Astrocyte (in vitro differentiated cells and primary cell): ENCODE measurements around the gene DMBX1. TPM values are rescaled to one million over a fixed set of nuclear protein-coding genes. Genes with fewer than 3 reads are reported as not detected.

Experiments
- DNase-seq: peaks from one replicate; pipeline ENCODE4 v3.0.0-alpha.2; 2010; ENCODE audit warnings: low read depth
- FAIRE-seq: peaks from 2 replicates; lab custom pipeline; 2011; peaks lifted over from hg19 to GRCh38; lab: Jason Lieb, UNC
- H2AFZ ChIP-seq: 2 replicates; pipeline ENCODE4 v1.6.0; 2012; ENCODE audit warnings: low read depth, low read length, inconsistent platforms
- H3K27ac ChIP-seq: 2 replicates; pipeline ENCODE4 v1.5.1; 2011; ENCODE audit warnings: low read depth, low read length, inconsistent platforms
- H3K27me3 ChIP-seq: 2 replicates; pipeline ENCODE4 v1.6.0; 2011; ENCODE audit warnings: low read length, inconsistent platforms; ENCODE audit not compliant: insufficient read depth
- H3K36me3 ChIP-seq: 2 replicates; pipeline ENCODE4 v1.5.1; 2011; ENCODE audit warnings: low read length, inconsistent platforms; ENCODE audit not compliant: insufficient read depth
- H3K4me1 ChIP-seq: 2 replicates; pipeline ENCODE4 v1.5.1; 2011; ENCODE audit warnings: low read length, inconsistent platforms; ENCODE audit not compliant: insufficient read depth
- H3K4me2 ChIP-seq: 2 replicates; pipeline ENCODE4 v1.6.0; 2012; ENCODE audit warnings: low read length, inconsistent platforms
- H3K4me3 ChIP-seq: 2 replicates; pipeline ENCODE4 v1.5.1; 2011; ENCODE audit warnings: low read depth, mild to moderate bottlenecking, low read length, inconsistent platforms; ENCODE audit not compliant: insufficient read depth
- H3K79me2 ChIP-seq: 2 replicates; pipeline ENCODE4 v1.6.0; 2012; ENCODE audit warnings: mild to moderate bottlenecking, low read length, inconsistent platforms; ENCODE audit not compliant: insufficient read depth
- H3K9ac ChIP-seq: 2 replicates; pipeline ENCODE4 v1.6.0; 2012; ENCODE audit warnings: mild to moderate bottlenecking, low read length, inconsistent platforms
- H3K9me3 ChIP-seq: 2 replicates; pipeline ENCODE4 v1.5.1; 2012; ENCODE audit warnings: low read depth, mild to moderate bottlenecking, low read length, inconsistent platforms; ENCODE audit not compliant: insufficient read depth
- H4K20me1 ChIP-seq: 2 replicates; pipeline ENCODE4 v1.6.0; 2012; ENCODE audit warnings: low read length, inconsistent platforms; ENCODE audit not compliant: insufficient read depth
- H3K27ac Mint-ChIP-seq: one replicate; pipeline ENCODE4 v1.8.0; 2021; ENCODE audit warnings: mild to moderate bottlenecking, mixed read lengths; ENCODE audit not compliant: unreplicated experiment
- H3K27me3 Mint-ChIP-seq: one replicate; pipeline ENCODE4 v1.8.0; 2021; ENCODE audit warnings: low read depth, mixed read lengths; ENCODE audit not compliant: unreplicated experiment
- H3K36me3 Mint-ChIP-seq: one replicate; pipeline ENCODE4 v1.8.0; 2021; ENCODE audit warnings: low read depth, mixed read lengths; ENCODE audit not compliant: unreplicated experiment
- H3K4me1 Mint-ChIP-seq: one replicate; pipeline ENCODE4 v1.8.0; 2021; ENCODE audit warnings: low read depth, mixed read lengths; ENCODE audit not compliant: unreplicated experiment
- H3K4me3 Mint-ChIP-seq: one replicate; pipeline ENCODE4 v1.8.0; 2021; ENCODE audit warnings: mild to moderate bottlenecking, moderate library complexity, mixed read lengths; ENCODE audit not compliant: unreplicated experiment
- H3K9me3 Mint-ChIP-seq: one replicate; pipeline ENCODE4 v1.8.0; 2021; ENCODE audit warnings: mild to moderate bottlenecking, mixed read lengths; ENCODE audit not compliant: unreplicated experiment
- EZH2 ChIP-seq: IDR thresholded peaks from 2 replicates; pipeline ENCODE4 v1.6.1; 2012; ENCODE audit warnings: mild to moderate bottlenecking, low read length, inconsistent platforms; ENCODE audit not compliant: insufficient read depth
- total RNA-seq: library from RNA; stranded (reverse); gene quantifications from 2 replicates; pipeline ENCODE4 v1.2.1, GENCODE V29; 2021
- TF ChIP-seq, protein P1 (sequence below): IDR thresholded peaks from 2 replicates; pipeline ENCODE4 v1.5.1; 2011; ENCODE audit warnings: low read depth, mild to moderate bottlenecking, inconsistent platforms, low read length, moderate library complexity; ENCODE audit not compliant: insufficient read depth

Gene DMBX1
- total RNA-seq, 1 donor from 2014 or later = 0.07 TPM

DNA sequence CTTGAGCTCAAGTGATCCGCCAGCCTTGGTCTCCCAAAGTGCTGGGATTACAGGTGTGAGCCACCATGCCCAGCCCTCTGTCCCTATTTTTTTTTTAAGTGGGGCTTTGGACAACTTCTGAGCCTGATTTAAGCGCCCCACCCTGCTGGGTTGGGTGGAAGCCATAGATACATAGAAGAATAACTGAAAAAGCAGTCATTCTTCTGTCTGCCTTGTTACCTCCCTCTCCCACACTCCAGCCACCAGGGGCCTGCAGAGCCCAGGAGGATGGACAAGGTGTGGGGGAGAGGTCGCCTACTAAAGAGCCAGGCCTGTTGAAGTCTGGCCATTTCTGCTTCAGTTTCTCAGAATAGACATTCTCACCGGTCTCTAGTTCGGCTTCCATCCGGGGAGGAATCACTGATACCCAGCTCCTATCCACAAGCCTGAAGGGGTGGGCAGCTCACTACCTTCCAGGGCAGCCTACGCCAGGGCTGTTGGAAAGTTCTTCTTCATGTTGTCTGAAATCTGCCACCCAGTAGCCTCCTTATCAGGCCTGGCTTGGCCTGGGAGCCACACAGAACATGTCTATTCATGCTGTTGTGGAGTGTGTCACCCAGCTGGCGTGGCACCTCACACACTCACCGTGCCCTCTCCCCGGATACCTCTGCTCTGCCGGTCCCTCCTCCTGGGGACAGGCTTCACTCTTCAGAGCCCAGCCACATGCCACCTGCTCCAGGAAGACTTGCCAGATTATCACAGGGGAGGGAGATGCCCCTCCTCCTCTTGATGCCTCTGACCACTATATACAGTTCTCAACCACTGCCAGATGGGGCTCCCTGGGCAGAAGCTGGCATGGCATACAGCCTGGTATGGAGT lies 34.1 kb downstream of the DMBX1 start:
- H3K9me3 Mint-ChIP-seq = no peaks in the 10 kb centered on the region
- H3K4me3 Mint-ChIP-seq = no peak overlapping the region
- no peaks in the 10 kb centered on the region for H3K36me3 Mint-ChIP-seq
- Histone ChIP-seq H3K4me1 (peaks cover 34% of the 10 kb centered on the region), H3K79me2 (no peaks in the 10 kb centered on the region), H3K27ac (no peak overlapping the region), H3K4me3 (no peak overlapping the region), H3K9me3 (no peaks in the 10 kb centered on the region), H3K9ac (no peak overlapping the region), H3K36me3 (no peaks in the 10 kb centered on the region), H3K27me3 (peaks cover 22% of the 10 kb centered on the region), H4K20me1 (no peaks in the 10 kb centered on the region), H3K4me2 (no peak overlapping the region), H2AFZ (no peak overlapping the region)
- TF ChIP-seq, protein P1, sequence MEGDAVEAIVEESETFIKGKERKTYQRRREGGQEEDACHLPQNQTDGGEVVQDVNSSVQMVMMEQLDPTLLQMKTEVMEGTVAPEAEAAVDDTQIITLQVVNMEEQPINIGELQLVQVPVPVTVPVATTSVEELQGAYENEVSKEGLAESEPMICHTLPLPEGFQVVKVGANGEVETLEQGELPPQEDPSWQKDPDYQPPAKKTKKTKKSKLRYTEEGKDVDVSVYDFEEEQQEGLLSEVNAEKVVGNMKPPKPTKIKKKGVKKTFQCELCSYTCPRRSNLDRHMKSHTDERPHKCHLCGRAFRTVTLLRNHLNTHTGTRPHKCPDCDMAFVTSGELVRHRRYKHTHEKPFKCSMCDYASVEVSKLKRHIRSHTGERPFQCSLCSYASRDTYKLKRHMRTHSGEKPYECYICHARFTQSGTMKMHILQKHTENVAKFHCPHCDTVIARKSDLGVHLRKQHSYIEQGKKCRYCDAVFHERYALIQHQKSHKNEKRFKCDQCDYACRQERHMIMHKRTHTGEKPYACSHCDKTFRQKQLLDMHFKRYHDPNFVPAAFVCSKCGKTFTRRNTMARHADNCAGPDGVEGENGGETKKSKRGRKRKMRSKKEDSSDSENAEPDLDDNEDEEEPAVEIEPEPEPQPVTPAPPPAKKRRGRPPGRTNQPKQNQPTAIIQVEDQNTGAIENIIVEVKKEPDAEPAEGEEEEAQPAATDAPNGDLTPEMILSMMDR = no peak
- no peak for TF ChIP-seq EZH2
- H3K27ac Mint-ChIP-seq = no peak overlapping the region
- peaks cover 37% of the 10 kb centered on the region for H3K27me3 Mint-ChIP-seq
- H3K4me1 Mint-ChIP-seq = peaks cover 30% of the 10 kb centered on the region
- DNase-seq (no peak), FAIRE-seq (no peak)

GRCh38 chr1:46524843-46525242 lies 35.2 kb downstream of the DMBX1 start:
- FAIRE-seq = no peak
- H3K27me3 Mint-ChIP-seq = peaks cover 48% of the 10 kb centered on the region

More at GRCh38 chr1:46524843-46525242, 35.2 kb downstream of the DMBX1 start:
- H3K36me3 ChIP-seq = no peaks in the 10 kb centered on the region
- H4K20me1 ChIP-seq = no peaks in the 10 kb centered on the region
- Mint-ChIP-seq H3K4me1 (peaks cover 28% of the 10 kb centered on the region), H3K4me3 (no peak overlapping the region), H3K36me3 (no peaks in the 10 kb centered on the region), H3K27ac (no peak overlapping the region), H3K9me3 (no peaks in the 10 kb centered on the region)
- H3K4me1 ChIP-seq = peaks cover 27% of the 10 kb centered on the region
- H3K27ac ChIP-seq = no peak overlapping the region
- H3K79me2 ChIP-seq = no peaks in the 10 kb centered on the region
- H3K9me3 ChIP-seq = no peaks in the 10 kb centered on the region
- DNase-seq = no peak
- H3K27me3 ChIP-seq = peaks cover 28% of the 10 kb centered on the region
- TF ChIP-seq EZH2 = no peak
- TF ChIP-seq, protein P1 = no peak
- no peak overlapping the region for H2AFZ ChIP-seq
- no peak overlapping the region for H3K4me2 ChIP-seq
- H3K4me3 ChIP-seq = no peak overlapping the region
- H3K9ac ChIP-seq = no peak overlapping the region
